H9 (cell line): Measurements from ENCODE around the gene CMTM8. TPM values are rescaled to one million over a fixed set of nuclear protein-coding genes. Genes with fewer than 3 reads are reported as not detected.

Experiments used
- DNase-seq: peaks from one replicate; pipeline ENCODE4 v3.0.0-alpha.2; 2017
- H2AFZ ChIP-seq: one replicate; pipeline ENCODE4 v1.6.1; 2013; ENCODE audit warnings: mild to moderate bottlenecking, low read length, control low read depth, moderate library complexity
- H2AK5ac ChIP-seq: 2 replicates; pipeline ENCODE4 v1.6.1; 2013; ENCODE audit warnings: low read length, control low read depth, mixed read lengths; ENCODE audit not compliant: insufficient read length
- H2BK120ac ChIP-seq: one replicate; pipeline ENCODE4 v1.6.1; 2013; ENCODE audit warnings: low read depth, mild to moderate bottlenecking, low read length, control low read depth, inconsistent platforms; ENCODE audit not compliant: poor library complexity, severe bottlenecking
- H2BK12ac ChIP-seq: 2 replicates; pipeline ENCODE4 v1.6.1; 2013; ENCODE audit warnings: low read length, control low read depth, mixed read lengths, low read depth; ENCODE audit not compliant: insufficient read length
- H2BK15ac ChIP-seq: 2 replicates; pipeline ENCODE4 v1.6.1; 2013; ENCODE audit warnings: low read depth, low read length, control low read depth
- H2BK20ac ChIP-seq: one replicate; pipeline ENCODE4 v1.6.1; 2013; ENCODE audit warnings: low read depth, mild to moderate bottlenecking, low read length, control low read depth, inconsistent platforms; ENCODE audit not compliant: poor library complexity, severe bottlenecking
- H2BK5ac ChIP-seq: 2 replicates; pipeline ENCODE4 v1.6.1; 2013; ENCODE audit warnings: low read length, control low read depth, mixed read lengths; ENCODE audit not compliant: insufficient read length
- H3K14ac ChIP-seq: 2 replicates; pipeline ENCODE4 v1.6.1; 2013; ENCODE audit warnings: low read length, control low read depth; ENCODE audit not compliant: insufficient read depth
- H3K18ac ChIP-seq: 2 replicates; pipeline ENCODE4 v1.6.1; 2013; ENCODE audit warnings: low read depth, mild to moderate bottlenecking, mixed read lengths, low read length, control low read depth; ENCODE audit not compliant: insufficient read length
- H3K23ac ChIP-seq: 2 replicates; pipeline ENCODE4 v1.6.1; 2013; ENCODE audit warnings: low read length, control low read depth, mixed read lengths, low read depth; ENCODE audit not compliant: insufficient read length
- H3K23me2 ChIP-seq: 2 replicates; pipeline ENCODE4 v1.6.1; 2013; ENCODE audit warnings: low read depth, mild to moderate bottlenecking, mixed read lengths, low read length, control low read depth; ENCODE audit not compliant: insufficient read length, poor library complexity, severe bottlenecking
- H3K27ac ChIP-seq: 2 replicates; pipeline ENCODE4 v1.5.1; 2013; ENCODE audit warnings: low read length, control low read depth, mixed read lengths, low read depth; ENCODE audit not compliant: insufficient read length
- H3K27me3 ChIP-seq: 2 replicates; pipeline ENCODE4 v1.6.1; 2013; ENCODE audit warnings: low read length, control low read depth, inconsistent platforms; ENCODE audit not compliant: insufficient read depth
- H3K4ac ChIP-seq: 2 replicates; pipeline ENCODE4 v1.6.1; 2013; ENCODE audit warnings: low read depth, mild to moderate bottlenecking, control low read depth, inconsistent platforms, low read length, moderate library complexity
- H3K4me1 ChIP-seq: 2 replicates; pipeline ENCODE4 v1.6.1; 2013; ENCODE audit warnings: low read length, control low read depth, inconsistent platforms; ENCODE audit not compliant: insufficient read depth
- H3K4me2 ChIP-seq: 2 replicates; pipeline ENCODE4 v1.6.1; 2013; ENCODE audit warnings: low read length, control low read depth, mixed read lengths; ENCODE audit not compliant: insufficient read length, insufficient read depth
- H3K56ac ChIP-seq: 2 replicates; pipeline ENCODE4 v1.6.1; 2013; ENCODE audit warnings: low read depth, mild to moderate bottlenecking, mixed read lengths, low read length, control low read depth; ENCODE audit not compliant: insufficient read length
- H3K79me1 ChIP-seq: 2 replicates; pipeline ENCODE4 v1.6.1; 2013; ENCODE audit warnings: low read depth, mild to moderate bottlenecking, moderate library complexity, low read length, control low read depth, inconsistent platforms; ENCODE audit not compliant: insufficient read depth, poor library complexity, severe bottlenecking
- H3K79me2 ChIP-seq: 2 replicates; pipeline ENCODE4 v1.6.1; 2013; ENCODE audit warnings: low read length, control low read depth, inconsistent platforms; ENCODE audit not compliant: insufficient read depth
- H3K9ac ChIP-seq: 2 replicates; pipeline ENCODE4 v1.6.1; 2013; ENCODE audit warnings: low read length, control low read depth, mixed read lengths; ENCODE audit not compliant: insufficient read length; ENCODE audit errors: extremely low read depth
- H3K9me3 ChIP-seq: one replicate; pipeline ENCODE4 v1.6.1; 2013; ENCODE audit warnings: low read depth, low read length, inconsistent platforms; ENCODE audit not compliant: control insufficient read depth
- H3T11ph ChIP-seq: one replicate; pipeline ENCODE4 v1.6.1; 2013; ENCODE audit warnings: mild to moderate bottlenecking, low read length, control low read depth, inconsistent platforms
- H4K20me1 ChIP-seq: one replicate; pipeline ENCODE4 v1.6.1; 2013; ENCODE audit not compliant: control insufficient read depth, insufficient read length, insufficient read depth
- H4K5ac ChIP-seq: 2 replicates; pipeline ENCODE4 v1.6.1; 2013; ENCODE audit warnings: low read depth, mild to moderate bottlenecking, mixed read lengths, low read length, control low read depth; ENCODE audit not compliant: insufficient read length
- H4K8ac ChIP-seq: replicated peaks from 2 replicates; pipeline ENCODE4 v1.6.1; 2013; ENCODE audit warnings: low read length, control low read depth, mixed read lengths, low read depth; ENCODE audit not compliant: insufficient read length
- H4K91ac ChIP-seq: 2 replicates; pipeline ENCODE4 v1.6.1; 2013; ENCODE audit warnings: low read depth, mild to moderate bottlenecking, moderate library complexity, mixed read lengths, low read length, control low read depth; ENCODE audit not compliant: insufficient read length
- H3K27ac Mint-ChIP-seq, 3 experiments: 2 replicates in 2 of 3; 3 replicates in 1 of 3; pipeline ENCODE4 v1.8.0; 2020 to 2021; ENCODE audit warnings: mixed read lengths in 3 of 3, mild to moderate bottlenecking in 1 of 3, moderate library complexity in 1 of 3
- H3K27me3 Mint-ChIP-seq: 2 replicates; pipeline ENCODE4 v1.8.0; 2021; ENCODE audit warnings: low read depth, mild to moderate bottlenecking, moderate library complexity, mixed read lengths
- H3K36me3 Mint-ChIP-seq, 3 experiments: 2 replicates in 2 of 3; 3 replicates in 1 of 3; pipeline ENCODE4 v1.8.0; 2020 to 2021; ENCODE audit warnings: low read depth in 3 of 3, mixed read lengths in 3 of 3; ENCODE audit not compliant: insufficient read depth in 1 of 3
- H3K4me1 Mint-ChIP-seq, 2 experiments: 2 replicates each; pipeline ENCODE4 v1.8.0; 2020; ENCODE audit warnings: mixed read lengths in 2 of 2
- H3K4me3 Mint-ChIP-seq, 2 experiments: 2 replicates in 1 of 2; 3 replicates in 1 of 2; pipeline ENCODE4 v1.8.0; 2020 to 2021; ENCODE audit warnings: mild to moderate bottlenecking in 2 of 2, mixed read lengths in 2 of 2, moderate library complexity in 1 of 2
- H3K9me3 Mint-ChIP-seq, 2 experiments: 2 replicates in 1 of 2; 3 replicates in 1 of 2; pipeline ENCODE4 v1.8.0; 2020; ENCODE audit warnings: mild to moderate bottlenecking in 2 of 2, mixed read lengths in 2 of 2, moderate library complexity in 1 of 2
- CTCF ChIP-seq: fragments of 200-600 bp; sonication (generic); conservative IDR thresholded peaks from 3 replicates; pipeline ENCODE4 v1.8.0; 2021; ENCODE audit warnings: antibody characterized with exemption, mild to moderate bottlenecking
- WGBS: extraction: QIAGEN DNeasy Blood & Tissue Kit; methylation state at CpG from one replicate; pipeline ENCODE4 v1.1.7; 2013; ENCODE audit warnings: missing lambda C conversion rate, low lambda C conversion rate, mixed read lengths; ENCODE audit not compliant: insufficient read length; ENCODE audit errors: extremely low coverage; 5-methylcytosine and 5-hydroxymethylcytosine counted together
- total RNA-seq: library from RNA; stranded (reverse); gene quantifications from 2 replicates; pipeline ENCODE4 v1.2.1, GENCODE V29; 2021

Gene CMTM8
- total RNA-seq, 1 experiment from 2014 or later, result 4.0 TPM

GRCh38 chr3:32308378-32308777, 69.9 kb downstream of the CMTM8 start:
- no peak overlapping the region for H2BK5ac ChIP-seq
- no peaks in the 10 kb centered on the region for H4K20me1 ChIP-seq
- no peak overlapping the region for H3K23ac ChIP-seq
- DNase-seq, result no peak
- peaks cover 45 to 46% of the 10 kb centered on the region in 2 experiments for H3K4me1 Mint-ChIP-seq
- H4K5ac ChIP-seq, result no peak overlapping the region
- H3K14ac ChIP-seq, result no peak overlapping the region
- peaks cover 14% of the 10 kb centered on the region; the same call in 1 of the 2 replicates for H3K4me1 ChIP-seq
- no peak overlapping the region for H2BK120ac ChIP-seq
- peaks cover 0 to 3% (median 0%) of the 10 kb centered on the region in 3 experiments; a peak in 1 of 7 replicates for H3K36me3 Mint-ChIP-seq
- no peak overlapping the region for H3T11ph ChIP-seq
- H2BK12ac ChIP-seq, result no peak overlapping the region
- no peaks in the 10 kb centered on the region for H3K79me2 ChIP-seq
- no peak overlapping the region for H2AK5ac ChIP-seq
- no peak overlapping the region for H3K27ac ChIP-seq
- no CpG with 5 or more reads among the region's 4 CpGs for WGBS
- no peak overlapping the region for H2BK15ac ChIP-seq
- no peak for TF ChIP-seq CTCF
- H2AFZ ChIP-seq, result no peak overlapping the region
- no peaks in the 10 kb centered on the region for H3K23me2 ChIP-seq
- no peak overlapping the region for H3K56ac ChIP-seq
- H3K9me3 ChIP-seq, result no peaks in the 10 kb centered on the region
- no peak overlapping the region for H2BK20ac ChIP-seq
- no peak overlapping the region for H3K4ac ChIP-seq
- H3K79me1 ChIP-seq, result no peaks in the 10 kb centered on the region
- H3K9ac ChIP-seq, result no peak overlapping the region
- H3K4me3 Mint-ChIP-seq, result no peak overlapping the region
- no peak overlapping the region for H3K4me2 ChIP-seq
- H4K8ac ChIP-seq, result no peak overlapping the region
- H3K9me3 Mint-ChIP-seq, result no peaks in the 10 kb centered on the region
- no peak overlapping the region for H4K91ac ChIP-seq
- H3K27me3 Mint-ChIP-seq, result no peaks in the 10 kb centered on the region
- no peak overlapping the region for H3K18ac ChIP-seq
- no peaks in the 10 kb centered on the region for H3K27me3 ChIP-seq
- no peak overlapping the region; a peak in 1 of 7 replicates for H3K27ac Mint-ChIP-seq
